ENCODE measurements around the gene APBB2. TPM values are rescaled to one million over a fixed set of nuclear protein-coding genes. Genes with fewer than 3 reads are reported as not detected.

Gene APBB2
- total RNA-seq, 4 donors from 2014 or later, result 51.7 to 75.9 (median 71.1) TPM

DNA sequence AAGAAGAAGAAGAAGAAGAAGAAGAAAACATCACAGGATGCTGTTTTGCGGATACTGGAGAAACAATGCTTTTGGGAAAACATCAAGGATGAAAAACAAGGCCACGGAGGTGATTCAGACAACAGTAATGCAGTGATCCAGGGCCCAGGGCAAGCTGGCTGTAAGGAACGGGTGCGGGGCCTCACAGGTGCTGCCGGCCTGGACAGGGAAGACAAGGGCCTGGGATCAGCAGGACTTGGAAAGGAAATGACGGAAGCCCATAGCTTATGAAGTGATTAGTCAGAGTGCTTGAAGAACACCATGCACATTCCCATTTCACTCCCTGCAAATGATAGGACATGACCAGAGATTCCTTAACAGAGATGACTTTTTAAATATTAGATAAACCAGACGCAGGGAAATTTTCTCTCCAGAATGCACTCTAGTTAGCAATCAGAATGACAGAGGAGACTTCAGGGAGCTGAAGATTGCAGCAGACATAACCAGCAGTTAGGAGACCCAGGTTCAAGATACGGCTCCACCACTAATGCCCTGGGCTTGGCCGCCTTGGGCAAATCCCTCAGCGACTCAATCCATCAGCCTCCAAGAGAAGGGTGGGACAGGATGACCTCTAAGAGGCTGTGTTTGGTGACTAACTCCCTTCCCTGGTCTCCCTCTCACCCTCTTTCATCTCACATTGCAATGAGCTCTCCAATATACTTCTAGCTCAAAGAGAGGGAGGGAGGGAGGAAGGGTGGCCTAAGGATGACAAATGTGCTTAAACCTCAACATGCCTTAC, 54.1 kb downstream of the APBB2 start:
- WGBS, result 73% methylated on average over 8 of the region's 10 CpGs
- TF ChIP-seq POLR2A (IDR thresholded peaks at IDR 0.05; ENCODE audit: low read depth) (no peak), POLR2AphosphoS5 (IDR thresholded peaks at IDR 0.05) (no peak), EP300 (IDR thresholded peaks at IDR 0.05) (no peak)
- TF ChIP-seq, protein P1, sequence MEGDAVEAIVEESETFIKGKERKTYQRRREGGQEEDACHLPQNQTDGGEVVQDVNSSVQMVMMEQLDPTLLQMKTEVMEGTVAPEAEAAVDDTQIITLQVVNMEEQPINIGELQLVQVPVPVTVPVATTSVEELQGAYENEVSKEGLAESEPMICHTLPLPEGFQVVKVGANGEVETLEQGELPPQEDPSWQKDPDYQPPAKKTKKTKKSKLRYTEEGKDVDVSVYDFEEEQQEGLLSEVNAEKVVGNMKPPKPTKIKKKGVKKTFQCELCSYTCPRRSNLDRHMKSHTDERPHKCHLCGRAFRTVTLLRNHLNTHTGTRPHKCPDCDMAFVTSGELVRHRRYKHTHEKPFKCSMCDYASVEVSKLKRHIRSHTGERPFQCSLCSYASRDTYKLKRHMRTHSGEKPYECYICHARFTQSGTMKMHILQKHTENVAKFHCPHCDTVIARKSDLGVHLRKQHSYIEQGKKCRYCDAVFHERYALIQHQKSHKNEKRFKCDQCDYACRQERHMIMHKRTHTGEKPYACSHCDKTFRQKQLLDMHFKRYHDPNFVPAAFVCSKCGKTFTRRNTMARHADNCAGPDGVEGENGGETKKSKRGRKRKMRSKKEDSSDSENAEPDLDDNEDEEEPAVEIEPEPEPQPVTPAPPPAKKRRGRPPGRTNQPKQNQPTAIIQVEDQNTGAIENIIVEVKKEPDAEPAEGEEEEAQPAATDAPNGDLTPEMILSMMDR (IDR thresholded peaks at IDR 0.05), result no peak
- H3K4me1 ChIP-seq, result peaks cover 4 to 30% (median 23%) of the 10 kb centered on the region in 4 donors
- no peak overlapping the region for H3K4me3 ChIP-seq
- intact Hi-C loops (cut with DNase I), result no loop called here
- H3K27ac ChIP-seq (replicated peaks in 1 of 4), result no peak overlapping the region
- H3K27me3 ChIP-seq, result no peaks in the 10 kb centered on the region
- H3K9me3 ChIP-seq, result no peaks in the 10 kb centered on the region
- DNase-seq (ENCODE audit: extremely low spot score), result peak; percentile 62
- H3K36me3 ChIP-seq, result no peaks in the 10 kb centered on the region

DNA sequence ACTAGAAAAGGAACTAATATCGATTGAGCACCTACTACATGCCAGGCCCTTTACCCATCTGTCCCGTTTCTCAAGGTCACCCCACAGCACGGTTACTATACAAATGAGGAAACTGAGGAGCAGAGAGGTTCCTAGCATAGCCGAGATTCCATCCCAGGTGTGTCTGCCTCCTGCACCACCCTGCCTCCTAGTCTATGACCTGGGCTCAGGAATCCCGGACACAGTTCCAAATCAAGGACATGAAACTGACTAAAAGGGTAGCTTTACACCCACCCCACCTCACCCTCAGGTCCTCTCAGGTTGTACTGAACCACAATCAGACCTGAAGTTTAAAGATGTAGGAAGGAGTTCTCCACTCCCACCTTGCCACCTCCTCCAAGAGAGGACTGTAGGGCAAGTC, 55.6 kb downstream of the APBB2 start:
- no peak for TF ChIP-seq EP300 (IDR thresholded peaks at IDR 0.05)
- TF ChIP-seq, protein P1 (IDR thresholded peaks at IDR 0.05), result no peak
- peak; percentile 72 for DNase-seq (ENCODE audit: extremely low spot score)
- no peaks in the 10 kb centered on the region for H3K27me3 ChIP-seq
- WGBS, result 100% methylated on average over 5 of the region's 5 CpGs
- H3K36me3 ChIP-seq, result no peaks in the 10 kb centered on the region
- intact Hi-C loops (cut with DNase I), result no loop called here
- no peak overlapping the region for H3K4me3 ChIP-seq
- H3K27ac ChIP-seq (replicated peaks in 1 of 4), result no peak overlapping the region
- H3K4me1 ChIP-seq, result peaks cover 9 to 40% (median 28%) of the 10 kb centered on the region in 4 donors
- no peaks in the 10 kb centered on the region for H3K9me3 ChIP-seq

- intact Hi-C loops (cut with DNase I), result no loop called here
- no peak overlapping the region for H3K4me3 ChIP-seq
- H3K27me3 ChIP-seq, result no peaks in the 10 kb centered on the region
- H3K9me3 ChIP-seq, result no peaks in the 10 kb centered on the region
- peaks cover 9 to 40% (median 28%) of the 10 kb centered on the region in 4 donors for H3K4me1 ChIP-seq
- DNase-seq (ENCODE audit: extremely low spot score), result peak; percentile 31
- 64% methylated on average over 1 of the region's 1 CpG for WGBS
- H3K27ac ChIP-seq (replicated peaks in 1 of 4), result no peak overlapping the region
- H3K36me3 ChIP-seq, result no peaks in the 10 kb centered on the region
- no peak for TF ChIP-seq POLR2A (IDR thresholded peaks at IDR 0.05; ENCODE audit: low read depth)
- TF ChIP-seq, protein P1 (IDR thresholded peaks at IDR 0.05), result no peak
- TF ChIP-seq POLR2AphosphoS5 (IDR thresholded peaks at IDR 0.05), result no peak
- no peak for TF ChIP-seq EP300 (IDR thresholded peaks at IDR 0.05)
These were observed 56.1 kb downstream of the APBB2 start for GRCh38 chr4:41158274-41158673.

DNA sequence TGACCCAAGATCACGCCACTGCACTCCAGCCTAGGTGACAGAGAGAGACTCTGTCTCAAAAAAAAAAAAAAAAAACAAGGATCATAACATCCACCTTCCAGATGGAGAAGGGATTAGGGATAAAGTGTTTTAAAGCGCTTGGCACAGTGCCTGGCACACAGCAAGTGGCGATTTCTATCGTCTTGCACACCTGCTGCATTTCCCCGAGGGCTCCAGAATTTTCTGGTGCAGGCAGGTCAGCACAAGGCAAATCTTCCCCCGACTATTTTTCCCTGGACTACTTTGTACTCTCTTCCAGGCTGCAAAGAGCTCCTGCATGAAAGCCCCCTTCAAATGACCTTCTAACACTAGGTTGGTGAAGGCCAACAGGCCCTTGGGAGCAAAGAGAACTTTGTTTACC, 57.3 kb downstream of the APBB2 start:
- H3K4me3 ChIP-seq, result no peak overlapping the region
- no peaks in the 10 kb centered on the region for H3K9me3 ChIP-seq
- H3K4me1 ChIP-seq, result peaks cover 9 to 40% (median 28%) of the 10 kb centered on the region in 4 donors
- TF ChIP-seq POLR2A (IDR thresholded peaks at IDR 0.05; ENCODE audit: low read depth) (no peak), POLR2AphosphoS5 (IDR thresholded peaks at IDR 0.05) (no peak)
- no peaks in the 10 kb centered on the region for H3K27me3 ChIP-seq
- intact Hi-C loops (cut with DNase I), result no loop called here
- no peak for DNase-seq (ENCODE audit: extremely low spot score)
- no peak overlapping the region for H3K27ac ChIP-seq (replicated peaks in 1 of 4)
- WGBS, result 85% methylated on average over 6 of the region's 6 CpGs
- no peaks in the 10 kb centered on the region for H3K36me3 ChIP-seq

- no peaks in the 10 kb centered on the region for H3K9me3 ChIP-seq
- H3K4me3 ChIP-seq, result no peak overlapping the region
- H3K27me3 ChIP-seq, result no peaks in the 10 kb centered on the region
- peaks cover 9 to 40% (median 28%) of the 10 kb centered on the region in 4 donors for H3K4me1 ChIP-seq
- TF ChIP-seq, protein P1 (IDR thresholded peaks at IDR 0.05), result no peak
- TF ChIP-seq POLR2AphosphoS5 (IDR thresholded peaks at IDR 0.05) (no peak), POLR2A (IDR thresholded peaks at IDR 0.05; ENCODE audit: low read depth) (no peak), EP300 (IDR thresholded peaks at IDR 0.05) (no peak)
- intact Hi-C loops (cut with DNase I), result no loop called here
- WGBS, result 80% methylated on average over 10 of the region's 10 CpGs
- no peak for DNase-seq (ENCODE audit: extremely low spot score)
- no peak overlapping the region for H3K27ac ChIP-seq (replicated peaks in 1 of 4)
- no peaks in the 10 kb centered on the region for H3K36me3 ChIP-seq
These were observed 57.8 kb downstream of the APBB2 start for GRCh38 chr4:41156574-41156973.

Measured in esophagus muscularis mucosa (tissue), 4 donors.